Uterus (tissue), 4 donors: ENCODE data around the gene PLAAT3. TPM values are rescaled to one million over a fixed set of nuclear protein-coding genes. Genes with fewer than 3 reads are reported as not detected.
A peak's percentile ranks its signal among the peaks of the same experiment; 100 is the strongest.

Experiments used
- DNase-seq, 2 donors: peaks; one replicate each; pipeline ENCODE4 v3.0.0-alpha.2; 2019 to 2020
- H3K27ac ChIP-seq, 2 donors: fragments of 200-600 bp; sonication (generic); 1 replicate in 1 of 2; 2 replicates in 1 of 2; pipeline ENCODE4 v1.5.1; 2016 to 2018
- H3K27me3 ChIP-seq, 2 donors: fragments of 200-600 bp; sonication (generic); one replicate each; pipeline ENCODE4 v1.5.1; 2018 to 2019; ENCODE audit warnings: control low read depth in 1 of 2
- H3K36me3 ChIP-seq, 2 donors: fragments of 200-600 bp; sonication (generic); one replicate each; pipeline ENCODE4 v1.5.1; 2019; ENCODE audit warnings: control low read depth in 1 of 2
- H3K4me1 ChIP-seq, 2 donors: fragments of 200-600 bp; sonication (generic); one replicate each; pipeline ENCODE4 v1.5.1; 2018 to 2019; ENCODE audit warnings: control low read depth in 1 of 2
- H3K4me3 ChIP-seq, 2 donors: fragments of 200-600 bp; sonication (generic); 1 replicate in 1 of 2; 2 replicates in 1 of 2; pipeline ENCODE4 v1.5.1; 2018 to 2019; ENCODE audit warnings: mild to moderate bottlenecking in 1 of 2
- H3K9me3 ChIP-seq, 2 donors: fragments of 200-600 bp; sonication (generic); one replicate each; pipeline ENCODE4 v1.5.1; 2019; ENCODE audit warnings: control low read depth in 1 of 2
- CTCF ChIP-seq, 4 experiments: fragments of 200-600 bp in 2 of 4; fragments of 450-650 bp in 2 of 4; sonication (generic) in 2 of 4; IDR thresholded peaks; one replicate each; pipeline ENCODE4 v1.5.1; 2016 to 2019; ENCODE audit warnings: antibody characterized with exemption in 4 of 4, mild to moderate bottlenecking in 2 of 4, moderate library complexity in 1 of 4
- POLR2A ChIP-seq, 2 donors: fragments of 450-650 bp; IDR thresholded peaks; one replicate each; pipeline ENCODE4 v1.6.1; 2016; ENCODE audit warnings: antibody characterized with exemption in 2 of 2, mild to moderate bottlenecking in 1 of 2, moderate library complexity in 1 of 2
- intact Hi-C: fragments of 100-400 bp; cut with DNase I; formaldehyde crosslinking; loops from one replicate; pipeline ENCODE4 v1.15.1; 2023; ENCODE audit warnings: low total_unique reads
- total RNA-seq, 4 donors: library from RNA; depleted of rRNA in 3 of 4; stranded (reverse); fragments of >200 nt in 3 of 4; gene quantifications; one replicate each; pipeline versions ENCODE4 v1.1.0 to v1.2.4, GENCODE V29; 2014 to 2023
- donor health status: DM: yes; HTN: yes; CAD: no.

The PLAAT3 gene
- total RNA-seq, 4 donors from 2014 or later: 10.0 to 32.3 (median 14.0) TPM

- no peak for DNase-seq
- TF ChIP-seq POLR2A (IDR thresholded peaks at IDR 0.05): no peak
- no peaks in the 10 kb centered on the region for H3K9me3 ChIP-seq
- H3K27ac ChIP-seq: no peak overlapping the region
- H3K27me3 ChIP-seq: no peaks in the 10 kb centered on the region
- no peaks in the 10 kb centered on the region for H3K36me3 ChIP-seq
- intact Hi-C loops: no loop called here
- no peak overlapping the region for H3K4me3 ChIP-seq
- H3K4me1 ChIP-seq: no peaks in the 10 kb centered on the region
Measured at GRCh38 chr11:63598556-63598955, 15.7 kb downstream of the PLAAT3 start.

- Histone ChIP-seq H3K36me3 (no peaks in the 10 kb centered on the region), H3K4me3 (no peak overlapping the region), H3K9me3 (no peaks in the 10 kb centered on the region), H3K27me3 (no peaks in the 10 kb centered on the region), H3K4me1 (no peaks in the 10 kb centered on the region), H3K27ac (no peak overlapping the region)
- no peak for DNase-seq
- TF ChIP-seq POLR2A (IDR thresholded peaks at IDR 0.05): no peak
- TF ChIP-seq CTCF (IDR thresholded peaks at IDR 0.05): no peak
- intact Hi-C loops: no loop called here
Measured at GRCh38 chr11:63595296-63595695, 18.9 kb downstream of the PLAAT3 start.

- Histone ChIP-seq H3K36me3 (no peaks in the 10 kb centered on the region), H3K4me3 (no peak overlapping the region), H3K4me1 (no peaks in the 10 kb centered on the region), H3K27ac (no peak overlapping the region), H3K27me3 (no peaks in the 10 kb centered on the region), H3K9me3 (no peaks in the 10 kb centered on the region)
- DNase-seq: no peak
- TF ChIP-seq CTCF (IDR thresholded peaks at IDR 0.05): peak in 3 of 4 experiments; percentile 21 to 37 (median 28)
- no peak for TF ChIP-seq POLR2A (IDR thresholded peaks at IDR 0.05)
- intact Hi-C loops: no loop called here
Measured at GRCh38 chr11:63592975-63593395, 21.2 kb downstream of the PLAAT3 start.

- H3K4me3 ChIP-seq: no peak overlapping the region
- no peak overlapping the region for H3K27ac ChIP-seq
- no peaks in the 10 kb centered on the region for H3K36me3 ChIP-seq
- no peaks in the 10 kb centered on the region for H3K9me3 ChIP-seq
- intact Hi-C loops: no loop called here
- H3K27me3 ChIP-seq: no peaks in the 10 kb centered on the region
- TF ChIP-seq POLR2A (IDR thresholded peaks at IDR 0.05): no peak
- no peak for TF ChIP-seq CTCF (IDR thresholded peaks at IDR 0.05)
- H3K4me1 ChIP-seq: no peaks in the 10 kb centered on the region
- DNase-seq: no peak
Measured at GRCh38 chr11:63590024-63590788, 24.0 kb downstream of the PLAAT3 start.

GRCh38 chr11:63589000-63589399, 25.2 kb downstream of the PLAAT3 start:
- Histone ChIP-seq H3K4me3 (no peak overlapping the region), H3K27ac (no peak overlapping the region), H3K27me3 (no peaks in the 10 kb centered on the region), H3K9me3 (no peaks in the 10 kb centered on the region), H3K4me1 (no peaks in the 10 kb centered on the region), H3K36me3 (no peaks in the 10 kb centered on the region)
- intact Hi-C loops: no loop called here
- DNase-seq: no peak
- TF ChIP-seq POLR2A (IDR thresholded peaks at IDR 0.05): no peak
- no peak for TF ChIP-seq CTCF (IDR thresholded peaks at IDR 0.05)
